ENCODE results near the gene NRXN3. TPM values are rescaled to one million over a fixed set of nuclear protein-coding genes. Genes with fewer than 3 reads are reported as not detected.

NRXN3 gene
- polyA plus RNA-seq, 1 donor (not counting 4 experiments of a cell fraction or from before 2014, with no cell fraction given): 0.89 TPM

- TF ChIP-seq CTCF (optimal IDR thresholded peaks at IDR 0.05 in 1 of 3, IDR thresholded peaks at IDR 0.05 in 1 of 3, conservative IDR thresholded peaks at IDR 0.05 in 1 of 3; ENCODE audit: extremely low read depth in 1 of 3, insufficient read depth in 2 of 3, low read length in 3 of 3) (no peak), EZH2 (IDR thresholded peaks at IDR 0.05; ENCODE audit: low read length) (no peak)
- H3K4me1 ChIP-seq (ENCODE audit: control insufficient read depth, extremely low read depth, insufficient read depth, low read length): no peaks in the 10 kb centered on the region
- FAIRE-seq (no peak), DNase-seq (ENCODE audit: low read depth, low spot score) (no peak)
- dilution Hi-C loops (cut with MboI; ENCODE audit: extremely low pct_ligation_motif_present, low sequenced_read_pairs): no loop called here
- H3K4me3 ChIP-seq (ENCODE audit: control insufficient read depth in 2 of 3, extremely low read depth in 1 of 3, insufficient read depth in 2 of 3, low read depth in 1 of 3, low read length in 3 of 3): no peak overlapping the region
- no peaks in the 10 kb centered on the region for H4K20me1 ChIP-seq (ENCODE audit: control insufficient read depth, extremely low read depth, insufficient read depth, low read length)
- no peaks in the 10 kb centered on the region for H3K27me3 ChIP-seq (ENCODE audit: control insufficient read depth, extremely low read depth, insufficient read depth, low read length)
- no peaks in the 10 kb centered on the region for H3K9me3 ChIP-seq (ENCODE audit: control insufficient read depth, low read depth, low read length)
- H3K79me2 ChIP-seq (ENCODE audit: control insufficient read depth, insufficient read depth, low read length): no peaks in the 10 kb centered on the region
- H3K9me1 ChIP-seq (ENCODE audit: control insufficient read depth, extremely low read depth, insufficient read depth, low read length): no peaks in the 10 kb centered on the region
- H2AFZ ChIP-seq (ENCODE audit: control insufficient read depth, low read length): no peak overlapping the region
- H3K36me3 ChIP-seq (ENCODE audit: control insufficient read depth in 2 of 2, extremely low read depth in 1 of 2, insufficient read depth in 2 of 2, low read length in 2 of 2): no peaks in the 10 kb centered on the region
- H3K27ac ChIP-seq (ENCODE audit: control insufficient read depth, insufficient read depth, low read length): no peak overlapping the region
- H3K4me2 ChIP-seq (ENCODE audit: control insufficient read depth, extremely low read depth, insufficient read depth, low read depth, low read length): no peak overlapping the region
- no peak overlapping the region for H3K9ac ChIP-seq (ENCODE audit: control insufficient read depth, extremely low read depth, insufficient read depth, low read length)
Observed at GRCh38 chr14:79548836-79549235, 1378.7 kb downstream of the NRXN3 start.

DNA sequence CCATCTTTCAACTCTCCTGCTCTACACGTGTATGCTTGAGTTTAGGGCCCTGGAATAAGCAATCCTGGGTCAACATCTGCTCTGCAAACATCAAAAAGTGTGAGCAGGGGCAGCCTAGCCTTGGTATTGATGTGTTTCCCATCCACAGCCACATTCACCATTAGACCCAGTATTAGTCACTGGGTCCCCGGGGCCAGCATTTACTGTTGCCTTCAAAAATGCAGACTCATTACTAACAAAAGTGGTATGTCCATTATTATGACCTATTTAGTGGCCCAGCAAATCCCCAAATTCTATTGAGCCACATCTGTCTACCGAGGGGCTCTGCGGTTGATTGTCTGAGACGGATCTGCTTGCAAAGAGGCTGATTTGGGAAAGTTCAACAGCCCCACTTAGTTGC, 1379.3 kb downstream of the NRXN3 start:
- DNase-seq (ENCODE audit: low read depth, low spot score) (no peak), FAIRE-seq (no peak)
- Histone ChIP-seq H3K36me3 (ENCODE audit: control insufficient read depth in 2 of 2, extremely low read depth in 1 of 2, insufficient read depth in 2 of 2, low read length in 2 of 2) (no peaks in the 10 kb centered on the region), H3K79me2 (ENCODE audit: control insufficient read depth, insufficient read depth, low read length) (no peaks in the 10 kb centered on the region), H3K4me3 (ENCODE audit: control insufficient read depth in 2 of 3, extremely low read depth in 1 of 3, insufficient read depth in 2 of 3, low read depth in 1 of 3, low read length in 3 of 3) (no peak overlapping the region), H3K27me3 (ENCODE audit: control insufficient read depth, extremely low read depth, insufficient read depth, low read length) (no peaks in the 10 kb centered on the region), H3K27ac (ENCODE audit: control insufficient read depth, insufficient read depth, low read length) (no peak overlapping the region), H3K4me2 (ENCODE audit: control insufficient read depth, extremely low read depth, insufficient read depth, low read depth, low read length) (no peak overlapping the region), H3K9me3 (ENCODE audit: control insufficient read depth, low read depth, low read length) (no peaks in the 10 kb centered on the region), H4K20me1 (ENCODE audit: control insufficient read depth, extremely low read depth, insufficient read depth, low read length) (no peaks in the 10 kb centered on the region), H3K4me1 (ENCODE audit: control insufficient read depth, extremely low read depth, insufficient read depth, low read length) (no peaks in the 10 kb centered on the region), H3K9me1 (ENCODE audit: control insufficient read depth, extremely low read depth, insufficient read depth, low read length) (no peaks in the 10 kb centered on the region), H3K9ac (ENCODE audit: control insufficient read depth, extremely low read depth, insufficient read depth, low read length) (no peak overlapping the region), H2AFZ (ENCODE audit: control insufficient read depth, low read length) (no peak overlapping the region)
- TF ChIP-seq EZH2 (IDR thresholded peaks at IDR 0.05; ENCODE audit: low read length) (no peak), CTCF (optimal IDR thresholded peaks at IDR 0.05 in 1 of 3, IDR thresholded peaks at IDR 0.05 in 1 of 3, conservative IDR thresholded peaks at IDR 0.05 in 1 of 3; ENCODE audit: extremely low read depth in 1 of 3, insufficient read depth in 2 of 3, low read length in 3 of 3) (no peak)
- dilution Hi-C loops (cut with MboI; ENCODE audit: extremely low pct_ligation_motif_present, low sequenced_read_pairs): no loop called here
